NCI-H2196 (cell line): ENCODE data around the gene UXT.
"Not testable (repeated sequence)": the region's sequence is repeated elsewhere in the genome, so short reads cannot be mapped to it uniquely, and the experiment has no call there.

Experiments used
- DNase-seq: peaks from one replicate; lab custom pipeline; 2025; ENCODE audit not compliant: unreplicated experiment; lab: John Stamatoyannopoulos, UW

UXT gene

GRCh38 chrX:47658684-47659420, at the start of gene UXT:
Gene UXT, minus strand, starts transcription at chrX:47659180. Its CDS starts 253 bp downstream, at chrX:47658927.
- DNase-seq, result peak; percentile 90

- DNase-seq, result no peak
Measured at GRCh38 chrX:47707031-47707780, 48.2 kb upstream of the UXT start.

- no peak for DNase-seq
Measured at GRCh38 chrX:47706575-47706974, 47.6 kb upstream of the UXT start.

GRCh38 chrX:47704736-47705135, 45.8 kb upstream of the UXT start:
- DNase-seq, result no peak

GRCh38 chrX:47697181-47697580, 38.2 kb upstream of the UXT start:
- DNase-seq, result no peak

GRCh38 chrX:47690175-47690574, 31.2 kb upstream of the UXT start:
- DNase-seq, result no peak

- no peak for DNase-seq
Measured at GRCh38 chrX:47687263-47687662, 28.3 kb upstream of the UXT start.

GRCh38 chrX:47683829-47684205, 24.8 kb upstream of the UXT start:
- DNase-seq, result no peak

- no peak for DNase-seq
Measured at GRCh38 chrX:47683184-47683828, 24.3 kb upstream of the UXT start.

- not testable (repeated sequence) for DNase-seq
Measured at GRCh38 chrX:47675959-47676859, 17.2 kb upstream of the UXT start.

- DNase-seq, result no peak
Measured at GRCh38 chrX:47674776-47675175, 15.8 kb upstream of the UXT start.

- not testable (repeated sequence) for DNase-seq
Measured at GRCh38 chrX:47665797-47666196, 6.8 kb upstream of the UXT start.

- no peak for DNase-seq
Measured at GRCh38 chrX:47664737-47665136, 5.8 kb upstream of the UXT start.

- DNase-seq, result no peak
Measured at GRCh38 chrX:47662144-47662657, 3.2 kb upstream of the UXT start.

- no peak for DNase-seq
Measured at GRCh38 chrX:47661539-47661938, 2.6 kb upstream of the UXT start.

- no peak for DNase-seq
Measured at GRCh38 chrX:47659421-47659726, 394 bp upstream of the UXT start.

GRCh38 chrX:47658301-47658683, 688 bp downstream of the UXT start:
- DNase-seq, result no peak

GRCh38 chrX:47651043-47651905, 7.7 kb downstream of the UXT start:
- DNase-seq, result no peak

GRCh38 chrX:47650164-47651042, 8.6 kb downstream of the UXT start, which contains the start of gene ELK1:
Gene ELK1, minus strand, starts transcription at chrX:47650563. Its CDS starts 9,122 bp downstream, at chrX:47641441.
- peak; percentile 92 for DNase-seq
